SK-N-SH treated with all-trans-retinoic acid at 6 μM for 48 hours (cell line): ENCODE data around the gene GLP2R.

Experiments used
- ATAC-seq: fragments of 200-7000 bp; cut with Tn5 transposase; 3 replicates; pipeline ENCODE4 v1.9.1; 2020; ENCODE audit warnings: mild to moderate bottlenecking, moderate library complexity
- ARNTL ChIP-seq: fragments of 450-650 bp; formaldehyde crosslinking; IDR thresholded peaks from 2 replicates; pipeline ENCODE4 v1.5.0; 2020; ENCODE audit warnings: low read depth, mild to moderate bottlenecking, moderate library complexity, borderline replicate concordance
- BACH2 ChIP-seq: fragments of 250-450 bp; sonication (Bioruptor Pico); IDR thresholded peaks from 2 replicates; pipeline ENCODE4 v1.9.0; 2021; ENCODE audit warnings: mild to moderate bottlenecking, borderline replicate concordance
- CSDC2 ChIP-seq: fragments of 250-450 bp; sonication (Bioruptor Pico); IDR thresholded peaks from 2 replicates; pipeline ENCODE4 v1.5.0; 2020; ENCODE audit warnings: mild to moderate bottlenecking, moderate library complexity
- ISL1 ChIP-seq: fragments of 250-450 bp; sonication (Bioruptor Pico); IDR thresholded peaks from 2 replicates; pipeline ENCODE4 v2.1.2; 2022; ENCODE audit warnings: mild to moderate bottlenecking, moderate library complexity
- OSR1 ChIP-seq: fragments of 250-450 bp; sonication (Bioruptor Pico); IDR thresholded peaks from 2 replicates; pipeline ENCODE4 v1.8.0; 2022; ENCODE audit warnings: moderate library complexity, mild to moderate bottlenecking, inconsistent platforms
- PPARA ChIP-seq: fragments of 250-450 bp; sonication (Bioruptor Pico); IDR thresholded peaks from 2 replicates; pipeline ENCODE4 v1.5.0; 2020; ENCODE audit warnings: mild to moderate bottlenecking, borderline replicate concordance
- RARB ChIP-seq: fragments of 250-450 bp; sonication (Bioruptor Pico); IDR thresholded peaks from 2 replicates; pipeline ENCODE4 v1.8.0; 2021; ENCODE audit warnings: mild to moderate bottlenecking, moderate library complexity
- SNAI2 ChIP-seq: fragments of 250-450 bp; sonication (Bioruptor Pico); IDR thresholded peaks from 2 replicates; pipeline ENCODE4 v1.5.0; 2020; ENCODE audit warnings: mild to moderate bottlenecking, moderate library complexity
- TCF4 ChIP-seq: fragments of 250-450 bp; sonication (Bioruptor Pico); IDR thresholded peaks from 2 replicates; pipeline ENCODE4 v1.8.0; 2021; ENCODE audit warnings: mild to moderate bottlenecking, moderate library complexity, borderline replicate concordance
- TOX ChIP-seq: fragments of 250-450 bp; sonication (Bioruptor Pico); IDR thresholded peaks from 2 replicates; pipeline ENCODE4 v1.8.0; 2021; ENCODE audit warnings: mild to moderate bottlenecking, moderate library complexity, borderline replicate concordance
- ZC3H10 ChIP-seq: fragments of 250-450 bp; sonication (Bioruptor Pico); IDR thresholded peaks from 2 replicates; pipeline ENCODE4 v1.5.1; 2021; ENCODE audit warnings: mild to moderate bottlenecking, moderate library complexity
- ZFP3 ChIP-seq: fragments of 250-450 bp; sonication (Bioruptor Pico); IDR thresholded peaks from 2 replicates; pipeline ENCODE4 v1.5.0; 2020; ENCODE audit warnings: mild to moderate bottlenecking, moderate library complexity
- ZFP30 ChIP-seq: fragments of 450-650 bp; formaldehyde crosslinking; IDR thresholded peaks from 2 replicates; pipeline ENCODE4 v1.5.0; 2022; ENCODE audit warnings: mild to moderate bottlenecking, moderate library complexity
- ZNF565 ChIP-seq: fragments of 450-650 bp; formaldehyde crosslinking; conservative IDR thresholded peaks from 2 replicates; pipeline ENCODE4 v1.5.0; 2020; ENCODE audit warnings: low read depth, mild to moderate bottlenecking, moderate library complexity
- ZNF8 ChIP-seq: fragments of 450-650 bp; formaldehyde crosslinking; IDR thresholded peaks from 2 replicates; pipeline ENCODE4 v1.5.0; 2020; ENCODE audit warnings: mild to moderate bottlenecking, moderate library complexity
- TF ChIP-seq, protein P1 (sequence below): fragments of 250-450 bp; sonication (Bioruptor Pico); IDR thresholded peaks from 2 replicates; pipeline ENCODE4 v1.8.0; 2020; ENCODE audit warnings: mild to moderate bottlenecking, moderate library complexity, borderline replicate concordance
- TF ChIP-seq, protein P2 (sequence below): fragments of 250-450 bp; sonication (Bioruptor Pico); IDR thresholded peaks from 2 replicates; pipeline ENCODE4 v1.5.1; 2021; ENCODE audit warnings: mild to moderate bottlenecking, moderate library complexity
- TF ChIP-seq, protein P3 (sequence below): fragments of 250-450 bp; sonication (Bioruptor Pico); IDR thresholded peaks from 2 replicates; pipeline ENCODE4 v1.5.1; 2020; ENCODE audit warnings: low read depth, mild to moderate bottlenecking, moderate library complexity
- TF ChIP-seq, protein P4 (sequence below): fragments of 250-450 bp; sonication (Bioruptor Pico); IDR thresholded peaks from 2 replicates; pipeline ENCODE4 v1.8.0; 2021; ENCODE audit warnings: low read depth, mild to moderate bottlenecking, moderate library complexity, borderline replicate concordance

Gene GLP2R

DNA sequence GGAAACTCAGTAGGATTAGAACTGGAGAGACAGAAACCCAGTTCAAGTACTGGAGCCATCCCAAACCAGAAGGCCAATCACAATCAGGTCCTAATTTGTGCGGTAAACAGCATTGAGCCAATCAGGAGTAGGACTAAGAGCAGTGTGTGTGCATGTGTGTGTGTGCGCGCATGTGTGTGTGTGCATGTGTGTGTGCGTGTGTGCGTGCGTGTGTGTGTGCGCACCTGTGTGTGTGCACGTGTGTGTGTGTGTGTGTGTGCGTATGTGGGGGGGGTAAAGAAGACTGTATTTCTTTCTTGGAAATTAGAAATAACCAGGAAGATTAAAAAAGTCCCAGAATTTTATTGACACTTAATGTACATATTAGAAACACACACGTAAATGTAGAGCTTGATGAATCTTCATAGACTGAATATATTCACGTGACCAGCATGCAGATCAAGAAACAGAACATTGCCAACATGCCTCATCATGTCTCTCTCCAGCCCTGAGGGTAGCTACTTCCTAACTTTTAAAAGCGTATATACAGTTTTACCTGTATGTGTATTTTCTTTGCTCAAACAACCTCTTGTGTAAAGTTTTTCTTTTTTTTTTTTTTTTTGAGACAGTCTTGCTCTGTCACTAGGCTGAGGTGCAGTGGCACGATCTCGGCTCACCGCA is 33.4 kb upstream of the GLP2R start:
- TF ChIP-seq ZNF8 (CRISPR knock-in tag) = no peak
- no peak for TF ChIP-seq SNAI2 (CRISPR knock-in tag)
- no peak for TF ChIP-seq TOX
- TF ChIP-seq, protein P1, sequence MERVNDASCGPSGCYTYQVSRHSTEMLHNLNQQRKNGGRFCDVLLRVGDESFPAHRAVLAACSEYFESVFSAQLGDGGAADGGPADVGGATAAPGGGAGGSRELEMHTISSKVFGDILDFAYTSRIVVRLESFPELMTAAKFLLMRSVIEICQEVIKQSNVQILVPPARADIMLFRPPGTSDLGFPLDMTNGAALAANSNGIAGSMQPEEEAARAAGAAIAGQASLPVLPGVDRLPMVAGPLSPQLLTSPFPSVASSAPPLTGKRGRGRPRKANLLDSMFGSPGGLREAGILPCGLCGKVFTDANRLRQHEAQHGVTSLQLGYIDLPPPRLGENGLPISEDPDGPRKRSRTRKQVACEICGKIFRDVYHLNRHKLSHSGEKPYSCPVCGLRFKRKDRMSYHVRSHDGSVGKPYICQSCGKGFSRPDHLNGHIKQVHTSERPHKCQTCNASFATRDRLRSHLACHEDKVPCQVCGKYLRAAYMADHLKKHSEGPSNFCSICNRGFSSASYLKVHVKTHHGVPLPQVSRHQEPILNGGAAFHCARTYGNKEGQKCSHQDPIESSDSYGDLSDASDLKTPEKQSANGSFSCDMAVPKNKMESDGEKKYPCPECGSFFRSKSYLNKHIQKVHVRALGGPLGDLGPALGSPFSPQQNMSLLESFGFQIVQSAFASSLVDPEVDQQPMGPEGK (CRISPR knock-in tag) = no peak
- TF ChIP-seq, protein P2, sequence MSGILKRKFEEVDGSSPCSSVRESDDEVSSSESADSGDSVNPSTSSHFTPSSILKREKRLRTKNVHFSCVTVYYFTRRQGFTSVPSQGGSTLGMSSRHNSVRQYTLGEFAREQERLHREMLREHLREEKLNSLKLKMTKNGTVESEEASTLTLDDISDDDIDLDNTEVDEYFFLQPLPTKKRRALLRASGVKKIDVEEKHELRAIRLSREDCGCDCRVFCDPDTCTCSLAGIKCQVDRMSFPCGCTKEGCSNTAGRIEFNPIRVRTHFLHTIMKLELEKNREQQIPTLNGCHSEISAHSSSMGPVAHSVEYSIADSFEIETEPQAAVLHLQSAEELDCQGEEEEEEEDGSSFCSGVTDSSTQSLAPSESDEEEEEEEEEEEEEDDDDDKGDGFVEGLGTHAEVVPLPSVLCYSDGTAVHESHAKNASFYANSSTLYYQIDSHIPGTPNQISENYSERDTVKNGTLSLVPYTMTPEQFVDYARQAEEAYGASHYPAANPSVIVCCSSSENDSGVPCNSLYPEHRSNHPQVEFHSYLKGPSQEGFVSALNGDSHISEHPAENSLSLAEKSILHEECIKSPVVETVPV = no peak
- no peak for TF ChIP-seq ARNTL (CRISPR knock-in tag)
- no peak for TF ChIP-seq RARB
- TF ChIP-seq ZNF565 (CRISPR knock-in tag) = no peak
- TF ChIP-seq, protein P3, sequence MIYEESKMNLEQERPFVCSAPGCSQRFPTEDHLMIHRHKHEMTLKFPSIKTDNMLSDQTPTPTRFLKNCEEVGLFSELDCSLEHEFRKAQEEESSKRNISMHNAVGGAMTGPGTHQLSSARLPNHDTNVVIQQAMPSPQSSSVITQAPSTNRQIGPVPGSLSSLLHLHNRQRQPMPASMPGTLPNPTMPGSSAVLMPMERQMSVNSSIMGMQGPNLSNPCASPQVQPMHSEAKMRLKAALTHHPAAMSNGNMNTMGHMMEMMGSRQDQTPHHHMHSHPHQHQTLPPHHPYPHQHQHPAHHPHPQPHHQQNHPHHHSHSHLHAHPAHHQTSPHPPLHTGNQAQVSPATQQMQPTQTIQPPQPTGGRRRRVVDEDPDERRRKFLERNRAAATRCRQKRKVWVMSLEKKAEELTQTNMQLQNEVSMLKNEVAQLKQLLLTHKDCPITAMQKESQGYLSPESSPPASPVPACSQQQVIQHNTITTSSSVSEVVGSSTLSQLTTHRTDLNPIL (CRISPR knock-in tag) = no peak
- no peak for TF ChIP-seq ZC3H10 (CRISPR knock-in tag)
- no peak for TF ChIP-seq TCF4 (CRISPR knock-in tag)
- no peak for TF ChIP-seq ZFP30 (CRISPR knock-in tag)
- no peak for TF ChIP-seq ISL1
- no peak for TF ChIP-seq BACH2
- TF ChIP-seq, protein P4, sequence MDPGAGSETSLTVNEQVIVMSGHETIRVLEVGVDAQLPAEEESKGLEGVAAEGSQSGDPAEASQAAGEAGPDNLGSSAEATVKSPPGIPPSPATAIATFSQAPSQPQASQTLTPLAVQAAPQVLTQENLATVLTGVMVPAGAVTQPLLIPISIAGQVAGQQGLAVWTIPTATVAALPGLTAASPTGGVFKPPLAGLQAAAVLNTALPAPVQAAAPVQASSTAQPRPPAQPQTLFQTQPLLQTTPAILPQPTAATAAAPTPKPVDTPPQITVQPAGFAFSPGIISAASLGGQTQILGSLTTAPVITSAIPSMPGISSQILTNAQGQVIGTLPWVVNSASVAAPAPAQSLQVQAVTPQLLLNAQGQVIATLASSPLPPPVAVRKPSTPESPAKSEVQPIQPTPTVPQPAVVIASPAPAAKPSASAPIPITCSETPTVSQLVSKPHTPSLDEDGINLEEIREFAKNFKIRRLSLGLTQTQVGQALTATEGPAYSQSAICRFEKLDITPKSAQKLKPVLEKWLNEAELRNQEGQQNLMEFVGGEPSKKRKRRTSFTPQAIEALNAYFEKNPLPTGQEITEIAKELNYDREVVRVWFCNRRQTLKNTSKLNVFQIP (CRISPR knock-in tag) = no peak
- no peak for TF ChIP-seq CSDC2 (CRISPR knock-in tag)
- no peak for TF ChIP-seq PPARA
- no peak for ATAC-seq

DNA sequence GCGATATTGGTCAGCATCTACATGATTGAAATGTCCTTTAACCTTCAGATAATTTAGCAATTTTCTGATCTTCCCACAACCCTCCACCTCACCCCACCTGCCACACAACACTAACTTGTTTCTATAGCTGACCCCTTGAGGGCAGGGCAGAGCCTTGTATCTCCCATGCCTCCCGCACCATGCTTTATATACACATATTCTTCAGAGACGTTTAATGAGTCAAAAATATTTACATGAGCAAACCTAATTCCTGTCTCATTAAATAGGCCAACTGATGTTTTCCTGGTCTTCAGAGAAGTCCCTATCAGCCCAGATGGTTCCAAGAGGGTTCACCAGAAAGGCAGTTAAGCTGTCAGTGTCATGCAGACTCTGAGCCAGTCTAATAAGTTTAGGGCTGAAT is 27.7 kb upstream of the GLP2R start:
- no peak for TF ChIP-seq PPARA
- TF ChIP-seq CSDC2 (CRISPR knock-in tag) = no peak
- no peak for ATAC-seq

DNA sequence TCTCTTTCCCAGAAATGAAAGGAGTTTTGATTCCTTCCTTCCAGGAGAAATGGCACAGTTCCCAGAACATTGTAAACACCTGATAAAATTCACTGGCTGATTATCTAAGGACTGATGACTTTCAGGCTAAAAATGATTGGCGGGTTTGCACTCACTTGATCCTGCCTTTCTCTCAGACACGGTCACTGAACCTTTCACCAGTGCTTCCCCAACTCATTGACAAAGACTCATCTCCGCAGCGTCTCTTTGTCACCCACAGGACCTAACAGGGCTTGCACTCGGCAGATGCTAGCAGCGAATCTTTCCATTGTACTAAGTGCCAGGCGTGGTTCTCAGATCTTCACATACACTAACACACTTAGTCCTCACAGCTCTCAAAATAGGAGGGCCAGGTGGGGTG is 27.0 kb upstream of the GLP2R start:
- no peak for ATAC-seq
- TF ChIP-seq OSR1 (CRISPR knock-in tag) (no peak), ZC3H10 (CRISPR knock-in tag) (no peak), ZFP3 (no peak), ZFP30 (CRISPR knock-in tag) (no peak), ZNF8 (CRISPR knock-in tag) (no peak), TOX (no peak), ZNF565 (CRISPR knock-in tag) (no peak), SNAI2 (CRISPR knock-in tag) (no peak)
- TF ChIP-seq, protein P4 (CRISPR knock-in tag) = no peak
- TF ChIP-seq, protein P2 = no peak
- TF ChIP-seq, protein P3 (CRISPR knock-in tag) = no peak
